Keratinocyte (primary cell): ENCODE data around the gene GIT1. TPM values are rescaled to one million over a fixed set of nuclear protein-coding genes. Genes with fewer than 3 reads are reported as not detected.

Source experiments
- DNase-seq: peaks from one replicate; pipeline ENCODE4 v3.0.0-alpha.2; 2011; ENCODE audit warnings: low read depth, missing footprints, low spot score
- FAIRE-seq: peaks from 2 replicates; lab custom pipeline; 2011; peaks lifted over from hg19 to GRCh38; lab: Jason Lieb, UNC
- H2AFZ ChIP-seq: 2 replicates; pipeline ENCODE4 v1.6.0; 2012; ENCODE audit warnings: low read length, control low read depth, inconsistent platforms; ENCODE audit not compliant: control insufficient read depth
- H3K27ac ChIP-seq: 2 replicates; pipeline ENCODE4 v1.5.1; 2011; ENCODE audit warnings: low read length; ENCODE audit not compliant: control insufficient read depth, insufficient read depth
- H3K27me3 ChIP-seq: 3 replicates; pipeline ENCODE4 v1.6.0; 2011; ENCODE audit warnings: low read length; ENCODE audit not compliant: control insufficient read depth, insufficient read depth; ENCODE audit errors: extremely low read depth
- H3K36me3 ChIP-seq, 2 experiments: 2 replicates in 1 of 2; 3 replicates in 1 of 2; pipeline ENCODE4 v1.5.1; 2011; ENCODE audit warnings: low read length in 2 of 2, mild to moderate bottlenecking in 1 of 2; ENCODE audit not compliant: control insufficient read depth in 2 of 2, insufficient read depth in 2 of 2; ENCODE audit errors: extremely low read depth in 1 of 2
- H3K4me1 ChIP-seq: 3 replicates; pipeline ENCODE4 v1.5.1; 2011; ENCODE audit warnings: low read length; ENCODE audit not compliant: control insufficient read depth, insufficient read depth; ENCODE audit errors: extremely low read depth
- H3K4me2 ChIP-seq: 3 replicates; pipeline ENCODE4 v1.6.0; 2011; ENCODE audit warnings: low read depth, low read length; ENCODE audit not compliant: control insufficient read depth, insufficient read depth; ENCODE audit errors: extremely low read depth
- H3K4me3 ChIP-seq, 3 experiments: fragments of 200-600 bp in 1 of 3; sonication (generic) in 1 of 3; 2 replicates in 2 of 3; 3 replicates in 1 of 3; pipeline ENCODE4 v1.5.1; 2011 to 2016; ENCODE audit warnings: low read length in 3 of 3, mild to moderate bottlenecking in 3 of 3, control low read depth in 2 of 3, inconsistent platforms in 1 of 3, low read depth in 1 of 3, mixed read lengths in 1 of 3, mixed run types in 1 of 3, moderate library complexity in 1 of 3; ENCODE audit not compliant: control insufficient read depth in 2 of 3, insufficient read depth in 2 of 3; ENCODE audit errors: extremely low read depth in 1 of 3
- H3K79me2 ChIP-seq: 2 replicates; pipeline ENCODE4 v1.6.0; 2012; ENCODE audit warnings: low read length; ENCODE audit not compliant: control insufficient read depth, insufficient read depth
- H3K9ac ChIP-seq: 3 replicates; pipeline ENCODE4 v1.6.0; 2011; ENCODE audit warnings: low read length; ENCODE audit not compliant: control insufficient read depth, insufficient read depth; ENCODE audit errors: extremely low read depth
- H3K9me1 ChIP-seq: 3 replicates; pipeline ENCODE4 v1.6.0; 2011; ENCODE audit warnings: low read length; ENCODE audit not compliant: control insufficient read depth, insufficient read depth; ENCODE audit errors: extremely low read depth
- H3K9me3 ChIP-seq: 2 replicates; pipeline ENCODE4 v1.5.1; 2012; ENCODE audit warnings: low read depth, low read length; ENCODE audit not compliant: control insufficient read depth
- H4K20me1 ChIP-seq: 3 replicates; pipeline ENCODE4 v1.6.0; 2011; ENCODE audit warnings: low read length; ENCODE audit not compliant: control insufficient read depth, insufficient read depth; ENCODE audit errors: extremely low read depth
- CTCF ChIP-seq, 3 experiments: IDR thresholded peaks in 1 of 3; conservative IDR thresholded peaks in 1 of 3; optimal IDR thresholded peaks in 1 of 3; 2 replicates in 2 of 3; 3 replicates in 1 of 3; pipeline versions ENCODE3 to v1.5.1; 2011; ENCODE audit warnings: low read length in 3 of 3, mild to moderate bottlenecking in 3 of 3, moderate library complexity in 2 of 3, control low read depth in 1 of 3, inconsistent platforms in 1 of 3; ENCODE audit not compliant: insufficient read depth in 2 of 3; ENCODE audit errors: extremely low read depth in 1 of 3
- EZH2 ChIP-seq: IDR thresholded peaks from one replicate; pipeline ENCODE4 v1.6.1; 2012; ENCODE audit warnings: inconsistent platforms, mild to moderate bottlenecking, low read length, moderate library complexity
- dilution Hi-C: fragments of 300-500 bp; cut with MboI; formaldehyde crosslinking; loops from one replicate; pipeline ENCODE4 v1.7.0; 2020; ENCODE audit warnings: low sequenced_read_pairs; ENCODE audit not compliant: extremely low pct_ligation_motif_present
- polyA plus RNA-seq, 5 experiments: library from polyadenylated mRNA; depleted of rRNA in 3 of 5; stranded (reverse) in 3 of 5; stranded (forward) in 1 of 5; unstranded in 1 of 5; fragments of >200 nt; gene quantifications; 1 replicate in 1 of 5; 2 replicates in 3 of 5; 3 replicates in 1 of 5; pipeline versions ENCODE4 v1.2.1 to v1.2.3, GENCODE V29; 2011 to 2012; ENCODE audit warnings: missing spikeins in 2 of 5, low read depth in 1 of 5, low replicate concordance in 1 of 5

GIT1 gene
- polyA plus RNA-seq, 1 donor (not counting 4 experiments of a cell fraction or from before 2014, with no cell fraction given): 42.7 TPM

- H3K79me2 ChIP-seq: peaks cover 7% of the 10 kb centered on the region
- no peaks in the 10 kb centered on the region for H3K27me3 ChIP-seq
- no peaks in the 10 kb centered on the region for H3K9me3 ChIP-seq
- H3K27ac ChIP-seq: no peak overlapping the region
- TF ChIP-seq EZH2 (no peak), CTCF (optimal IDR thresholded peaks at IDR 0.05 in 1 of 3, IDR thresholded peaks at IDR 0.05 in 1 of 3, conservative IDR thresholded peaks at IDR 0.05 in 1 of 3; ENCODE audit: extremely low read depth in 1 of 3, insufficient read depth in 2 of 3, low read length in 3 of 3) (no peak)
- peak overlapping the region in 1 of 3 experiments; percentile 53 for H3K4me3 ChIP-seq
- peaks cover 0 to 5% of the 10 kb centered on the region in 2 experiments for H3K36me3 ChIP-seq
- H2AFZ ChIP-seq: no peak overlapping the region
- FAIRE-seq: peak; percentile 86
- dilution Hi-C loops: no loop called here
- peaks cover 51% of the 10 kb centered on the region for H3K4me1 ChIP-seq
- H4K20me1 ChIP-seq: no peaks in the 10 kb centered on the region
- no peak overlapping the region for H3K9ac ChIP-seq
- no peak for DNase-seq
- H3K9me1 ChIP-seq: no peaks in the 10 kb centered on the region
- peak overlapping the region; percentile 72 for H3K4me2 ChIP-seq
These were observed 25.6 kb upstream of the GIT1 start for GRCh38 chr17:29615048-29615385.

- FAIRE-seq (no peak), DNase-seq (no peak)
- Histone ChIP-seq H3K9ac (no peak overlapping the region), H3K4me1 (peaks cover 46% of the 10 kb centered on the region), H3K4me2 (peak overlapping the region; percentile 72), H3K27me3 (no peaks in the 10 kb centered on the region), H3K27ac (no peak overlapping the region), H3K36me3 (peaks cover 0 to 4% of the 10 kb centered on the region in 2 experiments), H2AFZ (no peak overlapping the region), H3K9me1 (no peaks in the 10 kb centered on the region), H4K20me1 (no peaks in the 10 kb centered on the region), H3K79me2 (peaks cover 6% of the 10 kb centered on the region), H3K9me3 (no peaks in the 10 kb centered on the region), H3K4me3 (no peak overlapping the region)
- dilution Hi-C loops: no loop called here
- TF ChIP-seq EZH2: no peak
- no peak for TF ChIP-seq CTCF (optimal IDR thresholded peaks at IDR 0.05 in 1 of 3, IDR thresholded peaks at IDR 0.05 in 1 of 3, conservative IDR thresholded peaks at IDR 0.05 in 1 of 3; ENCODE audit: extremely low read depth in 1 of 3, insufficient read depth in 2 of 3, low read length in 3 of 3)
These were observed 25.1 kb upstream of the GIT1 start for GRCh38 chr17:29614349-29615047.
